A549 (cell line): Measurements from ENCODE around the gene MAP1S. TPM values are rescaled to one million over a fixed set of nuclear protein-coding genes. Genes with fewer than 3 reads are reported as not detected.

ENCODE experiments used
- ATAC-seq, 2 experiments: fragments of 200-7000 bp in 1 of 2; fragments of >200 bp in 1 of 2; cut with Nextera tagmentation in 1 of 2; cut with Tn5 transposase in 1 of 2; 3 replicates each; pipeline versions ENCODE4 v1.8.0 to v1.9.1; 2018 to 2020; ENCODE audit warnings: mild to moderate bottlenecking in 1 of 2, moderate library complexity in 1 of 2
- CTCF ChIA-PET: fragments of 300-600 bp; sonication (Branson Sonifier 250); formaldehyde crosslinking; extraction: SDS; loops from one replicate; lab custom pipeline; 2021; ENCODE audit warnings: antibody characterized with exemption, inconsistent platforms; lab: Yijun Ruan, JAX
- POLR2A ChIA-PET: fragments of 350-600 bp; formaldehyde crosslinking; extraction: SDS; loops from one replicate; lab custom pipeline; 2021; ENCODE audit warnings: antibody characterized with exemption, inconsistent platforms; lab: Yijun Ruan, JAX
- DNase-seq, 2 experiments: peaks; one replicate each; pipeline versions ENCODE4 v3.0.0 to v3.0.0-alpha.2; 2011 to 2016; ENCODE audit warnings: low read depth in 1 of 2, low spot score in 1 of 2
- FAIRE-seq: peaks from 2 replicates; lab custom pipeline; 2011; peaks lifted over from hg19 to GRCh38; lab: Jason Lieb, UNC
- H3K27ac ChIP-seq, 2 experiments: fragments of >200 bp; sonication (Bioruptor Twin); formaldehyde crosslinking; 3 replicates each; pipeline ENCODE4 v1.5.1; 2016 to 2017
- H3K4me1 ChIP-seq: fragments of >200 bp; sonication (Bioruptor Twin); formaldehyde crosslinking; 3 replicates; pipeline ENCODE4 v1.6.1; 2016
- H3K4me2 ChIP-seq: fragments of >200 bp; sonication (Bioruptor Twin); formaldehyde crosslinking; 3 replicates; pipeline ENCODE4 v1.6.1; 2016
- H3K4me3 ChIP-seq: fragments of >200 bp; sonication (Bioruptor Twin); formaldehyde crosslinking; 3 replicates; pipeline ENCODE4 v1.5.1; 2016
- H3K9me3 ChIP-seq: fragments of >200 bp; sonication (Bioruptor Twin); formaldehyde crosslinking; 3 replicates; pipeline ENCODE4 v1.6.1; 2016
- CHD4 ChIP-seq: fragments of 200-600 bp; sonication (generic); IDR thresholded peaks from 2 replicates; pipeline ENCODE4 v1.6.1; 2016; ENCODE audit warnings: antibody characterized with exemption, mild to moderate bottlenecking, borderline replicate concordance
- ELK1 ChIP-seq: fragments of 150-350 bp; IDR thresholded peaks from 2 replicates; pipeline ENCODE4 v1.6.1; 2014; ENCODE audit warnings: low read depth, mild to moderate bottlenecking, low read length
- ESRRA ChIP-seq: fragments of 150-350 bp; IDR thresholded peaks from 2 replicates; pipeline ENCODE4 v1.6.1; 2014; ENCODE audit warnings: mild to moderate bottlenecking, low read length, borderline replicate concordance
- HMGXB4 ChIP-seq: fragments of 250-450 bp; sonication (Bioruptor Pico); IDR thresholded peaks from 2 replicates; pipeline ENCODE4 v1.5.0; 2021; ENCODE audit warnings: mild to moderate bottlenecking, moderate library complexity, borderline replicate concordance
- MAX ChIP-seq: IDR thresholded peaks from 2 replicates; pipeline ENCODE4 v1.6.1; 2012
- PBX3 ChIP-seq: IDR thresholded peaks from 2 replicates; pipeline ENCODE4 v1.6.1; 2012
- POLR2A ChIP-seq: IDR thresholded peaks from 2 replicates; pipeline ENCODE4 v1.6.1; 2012; ENCODE audit warnings: mild to moderate bottlenecking, low read length
- POLR2AphosphoS2 ChIP-seq: conservative IDR thresholded peaks from 2 replicates; pipeline ENCODE4 v1.6.1; 2012; ENCODE audit warnings: low read length, improper control_type of control experiment, inconsistent platforms
- RARB ChIP-seq: fragments of 250-450 bp; sonication (Bioruptor Pico); IDR thresholded peaks from 2 replicates; pipeline ENCODE4 v1.8.0; 2021; ENCODE audit warnings: mild to moderate bottlenecking, moderate library complexity
- REST ChIP-seq: fragments of 200-600 bp; sonication (generic); IDR thresholded peaks from 2 replicates; pipeline ENCODE4 v1.6.1; 2016; ENCODE audit warnings: antibody characterized with exemption, mild to moderate bottlenecking, moderate library complexity
- SREBF2 ChIP-seq: fragments of 450-650 bp; IDR thresholded peaks from 2 replicates; pipeline ENCODE4 v1.6.1; 2014; ENCODE audit warnings: mild to moderate bottlenecking, moderate library complexity
- TFCP2L1 ChIP-seq: fragments of 250-450 bp; sonication (Bioruptor Pico); IDR thresholded peaks from 2 replicates; pipeline ENCODE4 v1.5.0; 2021; ENCODE audit warnings: mild to moderate bottlenecking
- ZC3H11A ChIP-seq: fragments of 450-650 bp; IDR thresholded peaks from 2 replicates; pipeline ENCODE4 v1.6.1; 2014; ENCODE audit warnings: antibody characterized with exemption, mild to moderate bottlenecking
- ZFP36 ChIP-seq: fragments of 450-650 bp; IDR thresholded peaks from 2 replicates; pipeline ENCODE4 v1.6.1; 2014; ENCODE audit warnings: borderline replicate concordance; ENCODE audit not compliant: partially characterized antibody
- ZSCAN20 ChIP-seq: fragments of 250-450 bp; sonication (Bioruptor Pico); IDR thresholded peaks from 2 replicates; pipeline ENCODE4 v1.8.0; 2022; ENCODE audit warnings: mild to moderate bottlenecking, moderate library complexity
- WGBS: methylation state at CpG from one replicate; pipeline ENCODE4 v1.1.6; 2017; ENCODE audit errors: missing lambda C conversion rate; 5-methylcytosine and 5-hydroxymethylcytosine counted together
- polyA plus RNA-seq, 4 experiments: library from polyadenylated mRNA; depleted of rRNA in 3 of 4; stranded (reverse); fragments of >200 nt; fragmentation: RNase III in 1 of 4; extraction: RNeasy Plus Mini Kit Qiagen cat#74134 plus additional on column Dnase treatment in 1 of 4; gene quantifications; 2 replicates in 3 of 4; 3 replicates in 1 of 4; pipeline ENCODE4 v1.2.3, GENCODE V29; 2011 to 2017

MAP1S gene
- polyA plus RNA-seq, 2 of the 4 experiments (the other 2 are of a cell fraction) = 8.3 to 26.9 TPM

- 50% methylated on average over 7 of the region's 7 CpGs for WGBS
- CTCF ChIA-PET = interaction anchor here (1.3 to 1.4 kb wide), 2 partner anchors 38 to 126 kb away, joined by 3 to 4 read pairs; no protein-coding TSS in a partner anchor
These were observed 18.4 kb downstream of the MAP1S start for GRCh38 chr19:17737690-17738153.

GRCh38 chr19:17739121-17739875, 20.0 kb downstream of the MAP1S start:
- CTCF ChIA-PET = interaction anchor here (0.7 to 1.7 kb wide), 4 partner anchors 14 to 44 kb away, joined by 3 to 4 read pairs (median 4); no protein-coding TSS in a partner anchor
- 88% methylated on average over 15 of the region's 18 CpGs for WGBS
- H3K4me2 ChIP-seq = no peak overlapping the region
- peaks cover 7% of the 10 kb centered on the region; the same call in 1 of the 3 replicates for H3K4me1 ChIP-seq
- TF ChIP-seq ZFP36 (peak; percentile 42), REST (no peak), POLR2A (no peak), ZC3H11A (no peak), CHD4 (no peak), TFCP2L1 (CRISPR knock-in tag) (no peak)
- TF ChIP-seq, all 56 proteins: peak for 1
- DNase-seq (no peak), FAIRE-seq (no peak), ATAC-seq (no peak)
- POLR2A ChIA-PET = no interaction called here
- Histone ChIP-seq H3K27ac (peak overlapping the region in 1 of 2 experiments; percentile 21; a peak in 1 of 6 replicates), H3K9me3 (no peaks in the 10 kb centered on the region), H3K4me3 (no peak overlapping the region)

More at GRCh38 chr19:17737690-17738153, 18.4 kb downstream of the MAP1S start:
- Histone ChIP-seq H3K9me3 (no peaks in the 10 kb centered on the region), H3K27ac (0 out of 6 replicates have a peak overlapping the region, but pooled peaks of 1 of the 2 experiments have one; percentile 22), H3K4me1 (peaks cover 8% of the 10 kb centered on the region; the same call in 1 of the 3 replicates), H3K4me2 (no peak overlapping the region), H3K4me3 (no peak overlapping the region)
- DNase-seq = no peak
- FAIRE-seq = no peak
- ATAC-seq = no peak; a peak in 1 of 6 replicates
- POLR2A ChIA-PET = interaction anchor here (1.3 kb wide), 1 partner anchor 18 kb away, joined by 4 read pairs; the partner anchor contains the start of gene MAP1S
- TF ChIP-seq TFCP2L1 (CRISPR knock-in tag) = no peak
- TF ChIP-seq MAX = no peak
- no peak for TF ChIP-seq ELK1
- TF ChIP-seq ZSCAN20 (CRISPR knock-in tag) = no peak
- TF ChIP-seq PBX3 = no peak
- TF ChIP-seq RARB (CRISPR knock-in tag) = no peak
- no peak for TF ChIP-seq POLR2AphosphoS2
- TF ChIP-seq HMGXB4 (CRISPR knock-in tag) = no peak
- TF ChIP-seq SREBF2 = no peak
- no peak for TF ChIP-seq ESRRA
